Muscle of arm (tissue), 12 donors: ENCODE measurements around the gene LIMS2. TPM values are rescaled to one million over a fixed set of nuclear protein-coding genes. Genes with fewer than 3 reads are reported as not detected.

Source experiments
- DNase-seq: peaks from one replicate; pipeline ENCODE4 v3.0.0-alpha.2; 2013
- polyA plus RNA-seq, 12 donors: library from polyadenylated mRNA; unstranded; fragments of 120-200 nt; gene quantifications; one replicate each; pipeline ENCODE4 v1.2.1, GENCODE V29; 2013; ENCODE audit not compliant: insufficient read length in 12 of 12

The LIMS2 gene
- polyA plus RNA-seq, 12 donors, result 21.5 to 57.1 (median 33.8) TPM; not detected in 1

DNA sequence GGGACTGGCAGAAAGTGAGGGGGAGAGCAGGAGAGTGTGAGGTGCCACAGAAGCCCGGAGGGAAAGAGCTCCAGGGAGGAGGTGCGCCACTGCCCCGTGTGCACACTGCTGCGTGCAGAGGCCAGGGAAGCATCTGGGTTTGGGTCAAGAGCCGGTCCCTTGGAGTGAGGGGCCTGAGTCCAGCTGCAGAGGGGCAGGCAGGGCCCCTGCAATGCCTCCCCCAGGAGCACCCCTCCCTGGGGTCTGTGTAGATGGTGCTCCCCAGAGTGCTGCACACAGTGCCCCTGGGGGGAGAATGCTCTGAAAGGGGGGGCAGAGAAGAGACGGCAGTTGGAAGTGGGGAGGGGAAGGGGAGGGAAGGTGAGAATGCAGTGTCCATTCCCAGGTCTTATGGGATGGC, 3.7 kb upstream of the LIMS2 start:
- DNase-seq, result no peak

- no peak for DNase-seq
Observed at GRCh38 chr2:127678531-127678930, 3.2 kb upstream of the LIMS2 start.

DNA sequence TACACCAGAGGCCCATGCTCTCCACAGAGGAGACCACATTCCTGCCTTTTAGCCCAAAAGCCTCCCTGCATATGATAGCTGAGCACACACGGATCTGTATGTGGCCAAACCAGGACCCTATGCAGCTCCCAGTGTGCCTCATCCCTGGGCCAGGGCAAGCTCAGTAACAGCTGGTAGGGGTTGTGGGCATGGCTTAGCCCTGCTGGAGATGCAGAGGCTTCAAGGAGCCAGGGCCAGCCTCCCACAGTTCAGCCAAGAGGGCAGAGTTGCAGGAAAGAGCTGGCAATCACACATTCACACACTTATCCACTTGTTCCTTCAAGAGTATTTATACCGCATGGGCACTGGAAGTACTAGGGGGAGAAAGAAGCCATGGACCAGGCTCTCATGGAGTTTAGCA, 1.6 kb upstream of the LIMS2 start:
- DNase-seq, result no peak

DNA sequence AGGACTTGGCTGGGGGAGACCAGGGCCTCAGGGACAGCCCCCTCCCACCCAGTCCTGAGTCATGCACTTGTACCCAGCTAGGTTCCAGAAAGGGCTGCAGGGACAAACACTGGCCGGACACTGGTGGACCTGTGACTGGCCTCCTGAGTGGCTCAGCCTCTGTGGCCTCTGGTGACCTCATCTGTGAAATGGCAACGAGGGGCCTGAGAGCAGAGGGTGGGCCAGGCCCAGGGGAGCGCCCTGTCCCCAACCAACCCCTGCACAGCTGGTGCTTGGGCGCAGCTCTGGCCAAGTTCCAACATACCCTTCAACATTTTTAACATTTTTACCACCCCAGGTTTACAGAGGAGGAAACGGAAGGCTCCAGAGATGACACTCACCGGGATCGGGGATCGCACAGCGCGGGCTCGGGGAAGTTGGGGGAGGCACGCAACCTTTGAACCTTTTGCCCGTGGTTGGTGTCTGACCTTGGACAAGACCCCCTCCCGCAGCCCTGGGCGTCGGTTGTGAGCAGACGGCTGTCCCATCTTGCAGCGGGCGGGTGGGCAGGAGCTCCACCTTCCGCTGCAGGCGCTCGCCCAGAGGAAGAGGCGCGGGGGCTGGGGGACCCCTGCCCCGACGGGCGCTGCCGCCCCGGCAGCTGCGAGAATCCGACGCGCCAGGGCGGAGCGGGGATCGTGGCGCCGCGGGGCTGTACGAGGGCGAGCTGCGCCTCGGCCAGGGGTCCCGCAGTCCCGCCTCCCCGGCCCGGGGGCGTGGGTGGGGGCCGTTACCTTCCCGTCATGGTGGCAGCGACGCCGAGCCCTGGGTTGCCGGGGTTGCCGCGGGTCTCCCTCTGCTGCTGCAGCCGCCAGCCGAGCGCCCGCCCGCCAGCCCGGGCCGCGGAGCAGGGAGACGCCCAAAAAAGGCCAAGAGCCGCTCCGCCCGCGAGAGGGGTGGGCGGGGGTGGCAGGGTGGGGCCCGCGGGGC, 805 bp downstream of the LIMS2 start:
- no peak for DNase-seq

GRCh38 chr2:127673291-127674069, 1.9 kb downstream of the LIMS2 start:
- DNase-seq, result no peak

- DNase-seq, result no peak
Observed at GRCh38 chr2:127672341-127673224, 2.7 kb downstream of the LIMS2 start.

DNA sequence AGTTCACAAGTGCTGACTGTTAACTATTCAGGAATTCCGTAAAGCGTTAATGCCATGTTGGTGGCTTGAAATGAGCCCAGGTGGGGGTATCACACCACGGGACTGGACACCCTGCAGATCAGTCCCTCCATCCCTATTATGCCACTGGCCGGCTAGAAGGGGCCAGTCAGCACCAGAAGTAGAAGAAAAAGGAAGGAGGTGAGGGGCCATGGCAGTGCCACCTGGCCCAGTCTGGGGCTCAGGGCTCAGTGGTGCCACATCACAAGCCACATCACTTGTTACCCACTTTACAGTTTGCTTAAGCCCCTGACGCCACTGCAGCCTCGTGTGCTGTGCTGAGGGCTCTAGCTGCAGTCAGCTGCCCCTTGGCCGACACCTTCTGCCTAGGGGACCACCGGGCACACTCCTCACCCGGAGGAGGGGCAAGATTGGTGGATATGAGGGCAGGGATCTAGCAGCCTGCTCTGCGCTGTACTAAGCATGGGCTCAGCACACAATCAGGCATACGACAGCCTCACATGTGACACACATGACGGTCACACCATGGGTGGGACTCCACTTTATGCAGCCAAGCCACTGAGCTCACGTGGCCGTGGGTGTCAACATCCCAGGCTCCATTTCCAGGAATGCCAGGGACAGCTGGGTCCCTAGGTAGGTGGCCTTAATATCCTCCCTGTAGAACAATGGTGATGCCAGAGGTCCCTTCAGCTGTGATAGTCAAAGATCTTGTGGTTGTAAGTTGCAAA, 3.6 kb downstream of the LIMS2 start:
- no peak for DNase-seq

- DNase-seq, result no peak
Observed at GRCh38 chr2:127670957-127671290, 4.4 kb downstream of the LIMS2 start.

DNA sequence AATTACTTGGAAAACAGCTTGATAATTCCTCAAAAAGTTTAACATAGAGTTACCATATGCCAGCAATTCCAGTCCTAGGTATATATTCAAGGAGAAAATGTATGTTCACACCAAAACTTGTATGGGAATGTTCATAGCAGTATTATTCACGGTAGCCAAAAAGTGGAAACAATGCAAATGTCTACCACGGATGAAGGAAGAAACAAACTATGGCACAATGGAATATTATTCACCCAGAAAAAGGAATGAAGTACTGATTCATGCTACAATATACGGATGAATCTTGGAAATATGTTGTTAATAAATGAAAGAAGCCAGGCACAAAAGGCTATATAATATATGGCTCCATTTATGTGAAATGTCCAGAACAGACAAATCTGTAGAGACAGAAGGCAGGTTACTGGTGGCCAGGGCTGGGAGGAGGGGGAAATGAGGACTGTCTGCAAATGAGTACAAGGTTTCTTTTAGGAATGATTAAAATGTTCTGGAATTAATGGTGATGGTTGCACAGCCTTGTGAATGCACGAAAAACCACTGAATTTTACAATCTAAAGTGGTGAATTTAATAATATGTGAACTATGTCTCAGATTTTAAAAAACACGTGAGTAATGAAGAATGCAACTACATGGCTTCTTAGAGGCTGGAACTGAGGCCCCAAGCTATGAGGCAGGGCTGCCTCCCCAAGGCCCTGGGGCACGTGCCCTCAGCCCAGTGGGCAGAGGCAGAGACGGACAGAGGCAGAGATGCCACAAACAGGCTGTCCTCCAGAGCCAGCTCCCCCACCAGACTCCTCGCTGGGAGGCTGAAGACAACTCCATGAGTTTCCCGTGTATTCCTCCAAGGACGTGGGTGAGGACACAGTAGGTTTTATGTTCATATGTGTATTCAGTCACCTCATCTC, 5.0 kb downstream of the LIMS2 start:
- DNase-seq, result no peak

DNA sequence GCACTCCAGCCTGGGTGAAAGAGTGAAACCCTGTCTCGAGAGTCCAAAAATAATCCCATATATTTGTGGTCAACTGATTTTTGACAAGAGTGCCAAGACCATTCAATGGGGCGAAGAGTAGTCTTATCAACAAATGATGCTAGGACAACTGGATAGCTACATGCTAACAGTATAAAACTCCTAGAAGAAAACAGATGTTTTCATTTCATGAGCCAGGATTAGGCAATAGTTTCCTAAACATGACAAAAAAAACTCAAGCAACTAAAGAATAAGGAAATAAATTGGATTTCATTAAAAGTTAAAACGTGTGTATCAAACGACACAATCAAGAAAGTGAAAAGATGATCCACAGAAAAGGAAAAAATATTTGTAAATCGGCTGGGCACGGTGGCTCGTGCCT, 6.3 kb downstream of the LIMS2 start:
- no peak for DNase-seq

GRCh38 chr2:127665267-127665893, 9.9 kb downstream of the LIMS2 start:
- DNase-seq, result no peak

GRCh38 chr2:127664895-127665225, 10.5 kb downstream of the LIMS2 start:
- DNase-seq, result no peak

GRCh38 chr2:127664065-127664894, 11.1 kb downstream of the LIMS2 start:
- DNase-seq, result no peak

GRCh38 chr2:127663566-127664064, 11.7 kb downstream of the LIMS2 start:
- no peak for DNase-seq

DNA sequence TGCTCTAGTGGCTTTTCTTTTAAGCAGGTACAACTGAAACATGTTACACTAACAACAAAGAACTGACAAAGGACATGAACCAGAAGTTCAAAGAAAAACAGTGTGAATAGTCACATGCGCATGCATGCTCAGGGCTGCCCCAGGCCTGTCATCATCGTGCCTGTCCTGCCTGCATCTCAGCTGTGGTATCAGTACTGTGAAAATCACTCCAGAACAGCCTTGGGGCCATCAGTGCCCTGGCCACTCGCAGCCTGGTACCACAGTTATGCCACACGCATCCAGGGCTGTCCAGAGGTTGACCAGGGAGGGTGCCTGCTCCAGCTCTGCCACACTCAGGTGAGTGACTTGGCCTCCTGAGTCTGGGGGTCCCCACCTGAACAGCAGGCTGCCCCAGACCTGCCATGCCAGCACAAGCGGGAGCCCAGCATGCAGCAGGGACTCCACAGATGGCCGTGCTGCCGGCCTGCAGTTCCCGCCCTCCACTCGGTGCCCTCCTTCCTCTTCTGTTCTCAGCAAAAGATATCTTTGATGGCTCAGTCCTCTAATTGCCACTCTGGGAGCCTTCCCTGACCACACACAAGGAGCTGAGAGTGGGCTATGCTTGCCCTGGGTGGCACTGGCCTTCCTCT, 12.3 kb downstream of the LIMS2 start:
- DNase-seq, result no peak

- DNase-seq, result no peak
Observed at GRCh38 chr2:127661949-127662510, 13.3 kb downstream of the LIMS2 start.

- DNase-seq, result no peak
Observed at GRCh38 chr2:127661072-127661649, 14.2 kb downstream of the LIMS2 start.

DNA sequence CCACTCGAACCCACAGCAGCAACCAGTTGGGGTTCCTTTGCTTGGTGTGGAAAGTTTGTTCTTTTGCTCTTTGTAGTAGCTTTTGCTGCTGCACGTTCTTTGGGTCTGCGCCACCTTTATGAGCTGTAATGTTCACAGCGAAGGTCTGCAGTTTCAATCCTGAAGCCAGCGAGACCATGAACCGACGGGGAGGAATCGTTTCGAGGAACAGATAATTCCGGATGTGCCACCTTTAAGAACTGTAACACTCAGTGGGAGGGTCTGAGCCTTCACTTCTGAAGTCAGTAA, 15.1 kb downstream of the LIMS2 start:
- no peak for DNase-seq
